Activated naive CD4-positive, alpha-beta T cell treated with anti-CD3 and anti-CD28 coated beads for 36 hours (primary cell): ENCODE results near the gene RYR1. TPM values are rescaled to one million over a fixed set of nuclear protein-coding genes. Genes with fewer than 3 reads are reported as not detected.

Experiments
- CTCF ChIA-PET: fragments of 350-600 bp; sonication (Branson Sonifier 250); formaldehyde crosslinking; loops from one replicate; lab custom pipeline; 2021; ENCODE audit warnings: antibody characterized with exemption; lab: Charles Lee
- DNase-seq: peaks from one replicate; pipeline ENCODE4 v3.0.0-alpha.2; 2020
- H3K27ac Mint-ChIP-seq: one replicate; pipeline ENCODE4 v1.8.0; 2021; ENCODE audit warnings: mild to moderate bottlenecking, mixed read lengths
- H3K27me3 Mint-ChIP-seq: one replicate; pipeline ENCODE4 v1.8.0; 2021; ENCODE audit warnings: low read depth, mixed read lengths
- H3K36me3 Mint-ChIP-seq: one replicate; pipeline ENCODE4 v1.8.0; 2021; ENCODE audit warnings: low read depth, mixed read lengths
- H3K4me1 Mint-ChIP-seq: one replicate; pipeline ENCODE4 v1.8.0; 2021; ENCODE audit warnings: low read depth, mixed read lengths
- H3K4me3 Mint-ChIP-seq: one replicate; pipeline ENCODE4 v1.8.0; 2021; ENCODE audit warnings: mild to moderate bottlenecking, moderate library complexity, mixed read lengths
- H3K9me3 Mint-ChIP-seq: one replicate; pipeline ENCODE4 v1.8.0; 2021; ENCODE audit warnings: mixed read lengths
- intact Hi-C: fragments of 100-400 bp; cut with micrococcal nuclease; formaldehyde crosslinking; loops from one replicate; pipeline ENCODE4 v1.15.1; 2023
- total RNA-seq, 2 experiments: library from RNA; stranded (reverse); gene quantifications; one replicate each; pipeline ENCODE4 v1.2.3, GENCODE V29; 2021

RYR1 gene
- total RNA-seq: 1 to 10 TPM in 1 of 2 experiments, under 1 TPM in 1; 0.96 to 1.6 TPM

- no peak within 1 kb of the TSS for H3K27ac Mint-ChIP-seq
- H3K36me3 Mint-ChIP-seq: no peaks in the 10 kb centered on the region
- peaks cover 25% of the 10 kb centered on the region for H3K27me3 Mint-ChIP-seq
- CTCF ChIA-PET: no interaction called here
- H3K9me3 Mint-ChIP-seq: no peaks in the 10 kb centered on the region
- intact Hi-C loops: no loop called here
- peak within 1 kb of the TSS; percentile 30 for H3K4me3 Mint-ChIP-seq
- peak; percentile 56 for DNase-seq
- peaks cover 19% of the 10 kb centered on the region for H3K4me1 Mint-ChIP-seq
Measured at GRCh38 chr19:38433268-38433733, at the start of gene RYR1. Gene RYR1 (plus strand): TSS chr19:38433691. CDS start chr19:38433830, 139 bp downstream.

DNA sequence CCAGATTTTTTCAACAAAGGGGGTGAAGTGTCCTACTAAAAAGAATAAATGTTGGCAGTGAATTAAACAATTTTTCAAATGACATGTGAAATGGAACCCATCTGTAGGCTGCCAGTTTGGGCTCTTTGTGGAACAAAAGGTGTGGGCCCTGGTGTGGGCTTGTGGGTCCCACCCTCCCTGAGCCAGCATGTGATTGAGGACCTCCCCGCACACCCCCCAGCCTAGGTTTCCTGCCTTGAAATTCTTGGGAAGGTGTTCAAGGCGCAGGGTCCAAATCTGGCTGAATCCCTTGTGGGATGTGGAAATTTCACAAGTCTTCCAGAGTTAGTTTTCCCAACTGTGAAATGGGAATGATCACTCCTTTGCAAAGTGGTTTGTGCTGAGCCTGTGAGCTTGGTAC is 49.7 kb upstream of the RYR1 start:
- no peak overlapping the region for H3K27ac Mint-ChIP-seq

GRCh38 chr19:38384209-38385027 is 49.1 kb upstream of the RYR1 start:
- H3K9me3 Mint-ChIP-seq: no peaks in the 10 kb centered on the region
- no peak overlapping the region for H3K4me3 Mint-ChIP-seq
- peaks cover 10% of the 10 kb centered on the region for H3K27me3 Mint-ChIP-seq
- no peak for DNase-seq
- H3K36me3 Mint-ChIP-seq: peaks cover 45% of the 10 kb centered on the region
- H3K27ac Mint-ChIP-seq: no peak overlapping the region
- intact Hi-C loops: loop anchor here (10.0 kb wide), 1 partner anchor 480 kb away; the partner anchor contains the start of genes SIPA1L3 and WDR87
- H3K4me1 Mint-ChIP-seq: peaks cover 22% of the 10 kb centered on the region
- CTCF ChIA-PET: interaction anchor here (1.1 kb wide), 1 partner anchor 19 kb away, joined by 4 read pairs; the partner anchor contains the start of gene FAM98C

More for the DNA sequence above, 49.7 kb upstream of the RYR1 start:
- Mint-ChIP-seq H3K4me1 (peaks cover 19% of the 10 kb centered on the region), H3K9me3 (no peaks in the 10 kb centered on the region), H3K27me3 (peaks cover 8% of the 10 kb centered on the region), H3K36me3 (peaks cover 52% of the 10 kb centered on the region), H3K4me3 (no peak overlapping the region)
- CTCF ChIA-PET: no interaction called here
- no peak for DNase-seq
- intact Hi-C loops: loop anchor here (10.0 kb wide), 1 partner anchor 479 kb away; the partner anchor contains the start of genes SIPA1L3 and WDR87

DNA sequence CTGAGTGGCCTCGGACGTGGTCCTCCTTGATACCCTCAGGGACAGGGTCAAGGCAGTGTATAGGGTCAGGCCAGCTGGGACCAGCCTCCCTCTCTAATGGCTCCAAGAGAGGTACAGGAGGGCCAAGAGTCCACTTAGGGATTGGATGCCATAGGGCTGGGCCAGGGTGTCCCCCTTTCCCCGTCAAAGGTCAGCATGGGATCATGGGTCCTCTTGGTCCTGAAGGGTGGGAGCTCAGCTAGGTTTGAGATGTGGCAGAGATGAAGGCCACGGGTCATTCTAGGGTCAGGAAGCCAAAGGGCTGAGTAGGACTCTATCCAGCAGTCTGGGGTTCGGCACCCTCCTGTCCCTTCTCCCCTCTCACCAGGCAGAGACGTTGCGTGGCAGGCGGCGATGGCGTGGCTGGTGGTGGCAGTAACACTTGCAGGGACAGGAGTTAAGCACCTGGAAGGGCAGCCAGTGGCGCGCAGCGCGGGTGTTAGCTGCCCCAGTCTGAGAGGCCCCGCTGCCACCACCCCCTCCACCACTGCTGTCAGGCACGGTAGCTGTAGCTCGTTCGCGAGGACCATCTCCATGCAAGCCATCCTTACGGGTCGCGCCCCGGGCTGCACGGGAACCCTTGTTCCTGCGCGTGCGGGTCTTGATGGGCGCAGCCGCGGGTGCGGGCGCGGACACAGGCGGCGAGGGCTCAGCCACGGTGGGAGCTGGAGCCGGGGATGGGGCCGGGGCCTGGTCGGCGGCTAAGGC is 48.3 kb upstream of the RYR1 start:
- CTCF ChIA-PET: interaction anchor here (0.6 to 1.1 kb wide), 3 partner anchors 18 to 65 kb away, joined by 3 to 4 read pairs (median 3); partner anchors contain the start of gene FAM98C
- no peak for DNase-seq
- Mint-ChIP-seq H3K9me3 (no peaks in the 10 kb centered on the region), H3K27me3 (peaks cover 16% of the 10 kb centered on the region), H3K4me1 (peaks cover 22% of the 10 kb centered on the region), H3K4me3 (no peak overlapping the region), H3K27ac (no peak overlapping the region), H3K36me3 (peaks cover 39% of the 10 kb centered on the region)
- intact Hi-C loops: loop anchor here (10.0 kb wide), 1 partner anchor 480 kb away; the partner anchor contains the start of genes SIPA1L3 and WDR87

- intact Hi-C loops: loop anchor here (10.0 kb wide), 1 partner anchor 481 kb away; the partner anchor contains the start of genes SIPA1L3 and WDR87
- CTCF ChIA-PET: no interaction called here
- peaks cover 35% of the 10 kb centered on the region for H3K36me3 Mint-ChIP-seq
- peaks cover 22% of the 10 kb centered on the region for H3K4me1 Mint-ChIP-seq
- DNase-seq: peak; percentile 47
- peaks cover 16% of the 10 kb centered on the region for H3K27me3 Mint-ChIP-seq
- no peaks in the 10 kb centered on the region for H3K9me3 Mint-ChIP-seq
- H3K4me3 Mint-ChIP-seq: no peak overlapping the region
- no peak overlapping the region for H3K27ac Mint-ChIP-seq
Measured at GRCh38 chr19:38385804-38386257, 47.7 kb upstream of the RYR1 start.

DNA sequence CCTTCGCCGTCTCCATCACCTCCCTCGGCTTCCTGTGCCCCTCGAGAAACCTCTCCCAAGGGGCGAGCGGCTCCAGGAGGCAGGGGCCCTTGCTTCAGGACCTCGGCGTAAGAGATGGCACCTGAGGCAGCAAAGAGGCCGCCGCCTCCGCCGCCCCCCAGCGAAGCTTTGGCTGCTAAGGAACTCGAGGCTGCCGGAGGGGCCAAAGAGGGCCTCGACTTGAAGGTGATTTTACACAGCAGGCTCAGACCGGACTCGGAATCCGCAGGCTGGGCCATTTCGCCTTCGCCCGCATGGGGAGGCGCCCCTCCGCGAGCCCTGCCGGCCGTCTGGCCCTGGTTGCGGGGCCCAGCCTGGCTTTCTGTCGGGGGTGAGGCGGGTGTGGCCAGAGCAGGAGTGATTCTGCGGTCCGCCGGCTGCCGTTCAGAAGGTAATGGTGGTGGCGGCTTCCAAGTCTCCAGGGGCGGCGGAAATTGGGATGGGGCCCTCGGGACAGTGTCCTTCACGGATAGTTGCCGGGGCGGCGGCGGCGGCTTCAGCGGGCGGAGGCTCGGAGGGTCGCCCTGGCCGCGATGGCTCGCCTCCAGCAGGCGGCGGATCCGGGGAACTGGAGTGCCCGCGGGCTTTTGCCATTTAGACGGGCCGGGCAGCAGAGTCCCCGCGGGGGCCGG is 47.1 kb upstream of the RYR1 start:
- CTCF ChIA-PET: no interaction called here
- Mint-ChIP-seq H3K4me1 (peaks cover 22% of the 10 kb centered on the region), H3K27me3 (peaks cover 18% of the 10 kb centered on the region), H3K9me3 (no peaks in the 10 kb centered on the region), H3K27ac (no peak overlapping the region), H3K36me3 (peaks cover 30% of the 10 kb centered on the region), H3K4me3 (no peak overlapping the region)
- intact Hi-C loops: loop anchor here (10.0 kb wide), 1 partner anchor 482 kb away; the partner anchor contains the start of genes SIPA1L3 and WDR87
- DNase-seq: no peak

DNA sequence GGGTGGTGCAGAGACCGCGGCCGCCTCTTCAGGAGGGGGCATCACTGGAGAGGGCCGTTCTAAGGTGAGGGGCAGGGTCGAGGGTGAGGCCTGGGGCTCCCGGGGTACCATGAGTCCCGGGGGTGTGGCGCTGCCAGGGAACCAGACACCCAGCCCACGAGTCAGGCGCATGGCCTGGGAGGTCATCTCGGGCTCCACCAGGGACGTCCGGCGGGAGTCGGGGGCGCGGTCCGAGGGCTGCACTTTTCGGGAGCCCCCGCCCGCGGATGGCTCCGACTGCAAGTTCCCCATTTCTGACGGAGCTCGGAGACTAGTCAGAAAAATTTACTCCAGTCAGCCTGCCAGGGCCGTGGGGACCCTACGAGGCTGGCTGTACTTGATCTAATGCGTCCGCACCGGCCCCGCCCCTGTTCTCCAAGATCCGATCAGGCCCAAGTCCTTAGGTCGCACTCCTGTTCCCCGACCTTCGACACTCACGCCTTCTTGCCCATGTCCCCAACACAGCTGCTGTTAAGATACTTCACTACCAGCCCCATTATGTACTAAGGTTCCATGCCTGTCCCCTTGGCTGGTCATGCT is 46.4 kb upstream of the RYR1 start:
- Mint-ChIP-seq H3K9me3 (no peaks in the 10 kb centered on the region), H3K4me3 (peak overlapping the region; percentile 78), H3K4me1 (peaks cover 22% of the 10 kb centered on the region), H3K27me3 (peaks cover 18% of the 10 kb centered on the region), H3K27ac (no peak overlapping the region), H3K36me3 (peaks cover 24% of the 10 kb centered on the region)
- intact Hi-C loops: loop anchor here (1.0 to 10.0 kb wide), 5 partner anchors 8 to 482 kb away; partner anchors contain the start of genes PSMD8, SIPA1L3 and WDR87
- CTCF ChIA-PET: interaction anchor here (0.6 to 1.2 kb wide), 2 partner anchors 13 to 16 kb away, joined by 3 to 4 read pairs; partner anchors contain the start of genes FAM98C and PSMD8
- DNase-seq: no peak

GRCh38 chr19:38387550-38388348 is 45.7 kb upstream of the RYR1 start, which contains the start of gene GGN:
Gene GGN (minus strand): TSS chr19:38388034. CDS start chr19:38387261, 773 bp downstream.
- Mint-ChIP-seq H3K36me3 (peaks cover 18% of the 10 kb centered on the region), H3K9me3 (no peaks in the 10 kb centered on the region), H3K27ac (no peak within 1 kb of the TSS), H3K4me1 (peaks cover 22% of the 10 kb centered on the region), H3K4me3 (peak within 1 kb of the TSS; percentile 78), H3K27me3 (peaks cover 18% of the 10 kb centered on the region)
- CTCF ChIA-PET: interaction anchor here (0.6 to 1.2 kb wide), 2 partner anchors 13 to 15 kb away, joined by 3 to 4 read pairs; partner anchors contain the start of genes FAM98C and PSMD8
- intact Hi-C loops: loop anchor here (1.0 to 10.0 kb wide), 5 partner anchors 8 to 483 kb away; partner anchors contain the start of genes PSMD8, SIPA1L3 and WDR87
- peak; percentile 87 for DNase-seq

- Mint-ChIP-seq H3K27ac (no peak within 1 kb of the TSS), H3K4me3 (peak within 1 kb of the TSS; percentile 78), H3K36me3 (peaks cover 11% of the 10 kb centered on the region), H3K4me1 (peaks cover 22% of the 10 kb centered on the region), H3K9me3 (no peaks in the 10 kb centered on the region), H3K27me3 (peaks cover 18% of the 10 kb centered on the region)
- intact Hi-C loops: loop anchor here (10.0 kb wide), 1 partner anchor 484 kb away; the partner anchor contains the start of genes SIPA1L3 and WDR87
- DNase-seq: no peak
- CTCF ChIA-PET: interaction anchor here (1.2 kb wide), 1 partner anchor 14 kb away, joined by 3 read pairs; the partner anchor contains the start of gene PSMD8
Measured at GRCh38 chr19:38388349-38389100, 45.0 kb upstream of the RYR1 start, which contains the start of gene SPRED3. Gene SPRED3 (plus strand): TSS chr19:38388697. CDS start chr19:38390303, 1,606 bp downstream.
